ENCODE data around the gene ADRA1B.

ADRA1B gene

DNA sequence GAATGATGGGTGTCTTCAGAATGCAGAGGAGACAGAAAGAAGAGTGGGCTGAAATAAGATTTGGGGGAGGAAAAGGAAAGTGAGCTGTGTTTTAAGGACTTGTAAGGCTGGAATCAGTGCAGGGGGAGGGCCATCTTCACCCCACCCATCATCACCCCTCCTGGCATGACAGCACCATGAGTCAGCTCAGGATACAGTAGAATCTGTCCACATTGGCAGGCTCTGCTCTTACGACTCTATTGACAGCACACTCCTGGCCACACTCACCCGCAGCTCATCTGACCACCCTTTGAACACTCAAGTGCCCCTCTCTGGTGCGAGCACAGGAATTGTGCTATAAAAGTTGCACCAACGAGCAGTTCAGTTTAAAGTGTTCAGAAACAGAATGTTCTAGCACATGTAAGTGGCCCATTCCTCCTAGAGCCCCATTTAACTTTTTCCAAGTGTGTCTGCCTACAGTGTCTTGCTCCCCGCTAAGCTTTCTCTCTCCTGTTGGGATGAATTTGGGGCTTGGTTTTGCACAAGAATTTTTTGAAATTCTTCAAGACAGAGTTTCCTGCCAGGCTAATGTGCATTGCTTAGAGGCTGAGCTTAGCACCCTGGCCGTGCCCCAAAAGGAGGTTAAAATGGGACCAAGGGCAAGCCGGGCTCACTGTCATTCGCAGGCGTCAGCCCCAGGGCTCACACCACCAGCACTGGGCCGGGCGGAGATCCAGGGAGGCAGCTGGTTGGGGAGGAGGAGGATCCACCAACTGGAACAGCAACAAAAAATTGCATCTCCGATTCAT is 12.0 kb downstream of the ADRA1B start:
- no peak for DNase-seq (ENCODE audit: extremely low spot score)
- TF ChIP-seq L3MBTL2 (conservative IDR thresholded peaks at IDR 0.05) (no peak), CTBP1 (IDR thresholded peaks at IDR 0.05; ENCODE audit: borderline replicate concordance) (no peak), BHLHE40 (IDR thresholded peaks at IDR 0.05; ENCODE audit: borderline replicate concordance) (no peak), HDGF (IDR thresholded peaks at IDR 0.05; ENCODE audit: borderline replicate concordance) (no peak), NFRKB (IDR thresholded peaks at IDR 0.05) (no peak)
- CTCF ChIA-PET, result interaction anchor here (0.8 kb wide), 1 partner anchor 9 kb away, joined by 4 read pairs; no protein-coding TSS in a partner anchor
- POLR2A ChIA-PET, result no interaction called here

DNA sequence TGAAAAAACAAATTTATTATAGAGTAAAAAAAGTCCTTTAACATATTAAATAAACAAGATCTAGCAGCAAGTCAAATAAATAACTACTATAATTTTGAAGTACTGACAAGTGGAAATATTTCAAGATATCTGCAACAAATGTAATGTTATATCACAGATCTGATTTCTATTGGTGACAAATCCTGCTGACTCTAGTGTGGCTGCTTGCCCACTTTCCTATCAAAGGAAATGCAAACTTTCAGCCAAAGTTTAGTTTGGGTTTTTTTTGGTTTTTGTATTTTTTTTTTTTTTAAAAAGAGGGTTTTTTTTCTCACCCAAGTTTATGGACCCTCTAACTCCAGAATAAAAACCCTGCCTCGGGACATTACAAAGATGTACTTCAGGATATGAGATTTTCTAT is 12.9 kb downstream of the ADRA1B start:
- DNase-seq (ENCODE audit: extremely low spot score), result no peak
- no peak for TF ChIP-seq CTBP1 (IDR thresholded peaks at IDR 0.05; ENCODE audit: borderline replicate concordance)
- no peak for TF ChIP-seq NFRKB (IDR thresholded peaks at IDR 0.05)
- no peak for TF ChIP-seq FOXK2 (IDR thresholded peaks at IDR 0.05)
- no peak for TF ChIP-seq ZNF384 (IDR thresholded peaks at IDR 0.05)
- TF ChIP-seq SUZ12 (IDR thresholded peaks at IDR 0.05), result no peak
- TF ChIP-seq FOXM1 (IDR thresholded peaks at IDR 0.05; ENCODE audit: borderline replicate concordance), result no peak
- no peak for TF ChIP-seq L3MBTL2 (conservative IDR thresholded peaks at IDR 0.05)
- no peak for TF ChIP-seq SP1 (IDR thresholded peaks at IDR 0.05)
- no peak for TF ChIP-seq HDGF (IDR thresholded peaks at IDR 0.05; ENCODE audit: borderline replicate concordance)
- TF ChIP-seq ARNT (IDR thresholded peaks at IDR 0.05), result no peak
- TF ChIP-seq ELF4 (IDR thresholded peaks at IDR 0.05), result no peak
- no peak for TF ChIP-seq BHLHE40 (IDR thresholded peaks at IDR 0.05; ENCODE audit: borderline replicate concordance)
- CTCF ChIA-PET, result interaction anchor here (0.8 kb wide), 1 partner anchor 10 kb away, joined by 4 read pairs; no protein-coding TSS in a partner anchor
- POLR2A ChIA-PET, result no interaction called here

DNA sequence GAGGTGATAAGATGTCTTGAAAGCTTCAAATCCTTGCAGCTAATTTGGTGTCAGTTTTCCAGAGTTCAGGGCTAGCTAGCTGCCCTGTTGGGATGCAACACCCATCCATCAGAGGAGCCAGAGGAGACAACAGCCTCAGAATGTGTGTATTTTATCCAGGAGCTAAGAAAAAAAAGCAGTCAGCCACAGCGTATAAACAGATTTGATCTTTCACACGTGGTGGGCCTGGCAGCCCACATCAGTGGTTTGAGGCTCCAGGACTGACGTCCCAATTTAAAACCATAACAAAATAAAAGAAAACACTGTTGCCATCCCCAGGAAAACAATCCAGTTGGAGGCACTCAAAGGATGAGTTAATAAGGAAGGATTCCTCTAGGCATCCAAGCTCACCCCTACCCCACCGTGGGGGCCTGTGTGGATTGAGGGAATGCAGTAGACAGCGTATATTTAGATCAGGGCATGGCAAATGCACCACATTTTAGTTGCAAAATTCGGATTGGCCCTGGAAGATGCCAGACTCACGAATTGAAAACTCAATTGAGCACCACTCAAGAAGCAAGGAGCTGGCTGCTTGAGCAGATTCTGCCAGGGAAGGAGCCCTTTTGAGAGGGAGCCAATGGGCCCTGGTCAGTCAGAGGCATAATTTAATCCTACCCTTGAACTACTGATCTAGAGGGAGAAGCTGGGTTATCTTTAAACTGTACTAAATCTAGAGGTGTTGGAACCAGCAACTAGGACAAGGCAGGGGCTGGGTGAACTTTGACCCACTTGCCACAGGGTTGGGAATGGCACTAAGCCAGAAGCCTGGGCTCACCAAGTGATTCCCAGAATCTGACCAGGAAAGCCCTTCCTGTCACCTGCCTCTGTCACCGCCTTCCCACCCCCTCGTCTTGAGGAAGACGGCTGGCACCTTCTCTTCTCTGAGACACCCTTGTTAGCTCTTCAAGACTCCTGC is 17.5 kb downstream of the ADRA1B start:
- POLR2A ChIA-PET, result no interaction called here
- CTCF ChIA-PET, result interaction anchor here (0.9 kb wide), 1 partner anchor 21 kb away, joined by 3 read pairs; no protein-coding TSS in a partner anchor

DNA sequence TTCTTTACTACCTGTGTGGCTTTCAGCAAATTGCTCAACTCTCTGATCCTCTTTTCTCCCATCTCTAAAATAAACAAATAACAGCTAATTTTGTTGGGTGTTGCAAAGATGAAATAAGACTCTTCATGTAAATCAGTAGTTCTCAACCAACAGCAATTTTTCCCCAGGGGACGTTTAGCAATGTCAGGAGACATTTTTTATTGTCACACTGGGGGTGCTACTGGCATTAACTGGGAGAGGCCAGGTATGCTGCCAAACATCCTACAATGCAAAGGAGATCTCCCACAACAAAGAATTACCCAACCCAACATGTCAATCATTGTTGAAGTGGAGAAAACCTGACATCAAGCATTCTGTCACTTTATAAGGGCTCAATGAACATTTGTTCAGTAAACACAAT is 19.7 kb downstream of the ADRA1B start:
- ChIA-PET POLR2A (no interaction called here), CTCF (interaction anchor here (0.7 kb wide), 1 partner anchor 24 kb away, joined by 3 read pairs; no protein-coding TSS in a partner anchor)
- TF ChIP-seq, protein P1, sequence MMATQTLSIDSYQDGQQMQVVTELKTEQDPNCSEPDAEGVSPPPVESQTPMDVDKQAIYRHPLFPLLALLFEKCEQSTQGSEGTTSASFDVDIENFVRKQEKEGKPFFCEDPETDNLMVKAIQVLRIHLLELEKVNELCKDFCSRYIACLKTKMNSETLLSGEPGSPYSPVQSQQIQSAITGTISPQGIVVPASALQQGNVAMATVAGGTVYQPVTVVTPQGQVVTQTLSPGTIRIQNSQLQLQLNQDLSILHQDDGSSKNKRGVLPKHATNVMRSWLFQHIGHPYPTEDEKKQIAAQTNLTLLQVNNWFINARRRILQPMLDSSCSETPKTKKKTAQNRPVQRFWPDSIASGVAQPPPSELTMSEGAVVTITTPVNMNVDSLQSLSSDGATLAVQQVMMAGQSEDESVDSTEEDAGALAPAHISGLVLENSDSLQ (IDR thresholded peaks at IDR 0.05), result peak; percentile 19; the same call in 1 of the 2 replicates
- TF ChIP-seq FOXA1 (IDR thresholded peaks at IDR 0.05), result no peak
- no peak for DNase-seq (ENCODE audit: extremely low spot score)

More for the DNA sequence above, 17.5 kb downstream of the ADRA1B start:
- TF ChIP-seq FOXK2 (IDR thresholded peaks at IDR 0.05) (no peak), ELF4 (IDR thresholded peaks at IDR 0.05) (no peak), HDGF (IDR thresholded peaks at IDR 0.05; ENCODE audit: borderline replicate concordance) (no peak), ZNF384 (IDR thresholded peaks at IDR 0.05) (no peak), FOXM1 (IDR thresholded peaks at IDR 0.05; ENCODE audit: borderline replicate concordance) (no peak), ARNT (IDR thresholded peaks at IDR 0.05) (no peak), FOXA1 (IDR thresholded peaks at IDR 0.05) (no peak)
- DNase-seq (ENCODE audit: extremely low spot score), result no peak

DNA sequence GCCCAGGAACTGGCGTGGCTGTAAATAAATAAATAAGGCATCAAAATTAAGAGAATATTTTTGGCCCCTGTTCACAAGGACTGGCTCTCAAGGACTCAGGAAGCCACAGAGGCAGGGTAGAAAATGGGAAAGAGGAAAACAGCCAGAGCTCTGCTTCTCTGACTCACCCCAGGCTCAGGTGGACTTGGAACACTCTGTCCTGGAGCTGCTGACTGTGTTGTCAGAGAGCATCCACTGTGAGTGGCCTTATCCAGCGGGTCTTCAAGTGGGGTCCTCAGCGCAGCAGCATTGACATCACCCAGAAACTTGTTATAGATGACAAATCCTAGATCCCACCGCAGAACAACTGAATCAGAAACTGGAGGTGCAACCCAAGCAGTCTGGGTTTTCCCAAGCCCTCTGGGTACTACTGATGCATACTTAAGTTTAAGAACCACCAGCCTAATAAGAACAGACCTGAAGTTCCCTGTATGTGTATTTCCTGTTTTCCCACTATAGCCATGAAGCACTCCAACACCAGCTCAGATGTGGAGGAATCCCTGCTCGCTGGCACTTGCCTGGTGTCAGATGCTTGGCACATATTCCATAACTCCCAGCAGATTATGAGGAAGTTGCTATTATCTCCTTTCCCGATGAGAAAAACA is 20.5 kb downstream of the ADRA1B start:
- ChIA-PET POLR2A (interaction anchor here (0.5 kb wide), 1 partner anchor 605 kb away, joined by 3 read pairs; no protein-coding TSS in a partner anchor), CTCF (interaction anchor here (0.7 kb wide), 1 partner anchor 59 kb away, joined by 3 read pairs; no protein-coding TSS in a partner anchor)
- no peak for TF ChIP-seq NFRKB (IDR thresholded peaks at IDR 0.05)
- no peak for TF ChIP-seq ZNF384 (IDR thresholded peaks at IDR 0.05)
- TF ChIP-seq CTBP1 (IDR thresholded peaks at IDR 0.05; ENCODE audit: borderline replicate concordance), result no peak
- no peak for TF ChIP-seq HDGF (IDR thresholded peaks at IDR 0.05; ENCODE audit: borderline replicate concordance)
- no peak for TF ChIP-seq L3MBTL2 (conservative IDR thresholded peaks at IDR 0.05)
- TF ChIP-seq SP1 (IDR thresholded peaks at IDR 0.05), result no peak
- no peak for TF ChIP-seq ELF4 (IDR thresholded peaks at IDR 0.05)
- no peak for TF ChIP-seq FOXA1 (IDR thresholded peaks at IDR 0.05)
- TF ChIP-seq SUZ12 (IDR thresholded peaks at IDR 0.05), result no peak
- TF ChIP-seq LEF1 (IDR thresholded peaks at IDR 0.05; ENCODE audit: borderline replicate concordance), result no peak
- TF ChIP-seq FOXK2 (IDR thresholded peaks at IDR 0.05), result no peak
- TF ChIP-seq ARNT (IDR thresholded peaks at IDR 0.05), result no peak
- TF ChIP-seq, protein P1 (IDR thresholded peaks at IDR 0.05), result no peak
- no peak for TF ChIP-seq BHLHE40 (IDR thresholded peaks at IDR 0.05; ENCODE audit: borderline replicate concordance)
- no peak for TF ChIP-seq TARDBP (IDR thresholded peaks at IDR 0.05)
- TF ChIP-seq FOXM1 (IDR thresholded peaks at IDR 0.05; ENCODE audit: borderline replicate concordance), result no peak
- no peak for DNase-seq (ENCODE audit: extremely low spot score)

DNA sequence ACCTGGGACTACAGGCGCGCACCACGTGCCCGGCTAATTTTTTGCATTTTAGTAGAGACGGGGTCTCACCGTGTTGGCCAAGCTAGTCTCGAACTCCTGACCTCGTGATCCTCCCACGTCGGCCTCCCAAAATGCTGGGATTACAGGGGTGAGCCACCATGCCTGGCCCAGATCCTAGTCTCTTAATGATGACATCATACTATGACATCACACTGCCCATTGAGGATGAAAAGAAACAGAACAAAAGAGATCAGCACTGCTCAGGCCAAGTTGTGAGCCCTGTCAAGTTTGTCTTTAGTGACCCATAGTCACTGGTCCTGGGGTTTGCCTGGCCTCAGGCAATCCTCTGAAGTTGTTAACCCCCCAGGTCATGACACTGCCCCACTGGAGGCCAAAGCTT is 21.3 kb downstream of the ADRA1B start:
- DNase-seq (ENCODE audit: extremely low spot score), result no peak
- ChIA-PET CTCF (interaction anchor here (0.7 kb wide), 1 partner anchor 60 kb away, joined by 3 read pairs; no protein-coding TSS in a partner anchor), POLR2A (interaction anchor here (0.5 kb wide), 1 partner anchor 605 kb away, joined by 3 read pairs; no protein-coding TSS in a partner anchor)
- TF ChIP-seq, protein P1 (IDR thresholded peaks at IDR 0.05), result no peak
- TF ChIP-seq NFRKB (IDR thresholded peaks at IDR 0.05) (no peak), LEF1 (IDR thresholded peaks at IDR 0.05; ENCODE audit: borderline replicate concordance) (no peak)

Data from HEK293T (cell line).